ENCODE measurements around the gene RARRES2.

Gene RARRES2

DNA sequence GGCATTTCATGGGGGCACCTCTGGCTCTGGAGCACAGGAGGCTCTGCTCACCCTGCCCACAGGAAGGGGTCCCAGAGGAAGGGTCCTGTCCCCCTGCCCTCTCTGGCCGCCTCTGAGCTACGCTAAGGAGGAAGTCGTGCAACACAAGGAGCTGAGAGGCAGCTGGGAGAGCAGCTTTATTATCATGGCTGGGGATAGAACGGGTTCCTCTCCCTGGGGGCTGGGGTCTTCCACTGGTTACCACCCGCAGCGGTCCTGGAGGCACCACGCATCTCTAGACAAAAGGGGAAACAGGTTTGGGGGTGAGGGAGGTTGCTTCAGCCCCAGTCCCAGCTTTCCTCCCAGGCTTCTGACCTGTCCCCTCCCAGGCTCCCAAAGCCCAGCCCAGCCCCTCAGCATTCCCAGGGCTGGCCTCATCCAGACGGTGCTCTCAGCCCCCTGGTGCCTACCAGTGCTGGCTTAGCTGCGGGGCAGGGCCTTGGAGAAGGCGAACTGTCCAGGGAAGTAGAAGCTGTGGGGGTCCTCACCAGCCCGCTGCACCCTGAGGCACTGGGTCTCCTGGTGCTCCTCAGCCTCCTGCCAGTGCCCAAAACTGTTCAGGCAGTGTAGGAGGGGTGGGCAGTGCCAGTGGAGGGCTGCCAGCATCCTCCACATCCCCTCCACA, 3.1 kb downstream of the RARRES2 start:
- Histone ChIP-seq H3K4me3 (ENCODE audit: low read length) (no peak overlapping the region), H3K4me1 (ENCODE audit: control insufficient read depth, insufficient read depth, low read length) (peaks cover 20% of the 10 kb centered on the region), H3K36me3 (ENCODE audit: control insufficient read depth, insufficient read depth, low read length) (no peaks in the 10 kb centered on the region)

DNA sequence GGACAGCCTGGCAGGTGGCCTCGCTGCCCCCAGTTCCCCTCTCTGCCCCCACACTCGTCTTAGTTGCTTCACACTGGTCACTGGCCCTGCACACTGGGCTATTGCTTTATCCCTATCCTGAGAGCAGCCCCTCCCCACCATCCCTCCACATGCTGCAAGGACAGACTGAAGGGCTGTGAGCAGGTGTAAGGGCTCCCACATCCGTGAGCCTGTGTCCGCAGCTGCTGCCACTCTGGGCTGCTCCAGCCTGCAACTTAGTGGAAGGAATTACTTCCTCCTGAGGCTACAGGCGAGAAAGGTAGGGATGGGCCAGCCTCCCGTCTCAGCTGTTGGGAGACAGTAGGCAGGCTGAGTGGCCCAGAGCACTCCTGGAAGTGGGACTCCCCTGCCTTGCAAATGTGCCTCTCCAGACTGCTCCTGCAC, 3.8 kb downstream of the RARRES2 start:
- Histone ChIP-seq H3K4me1 (ENCODE audit: control insufficient read depth, insufficient read depth, low read length) (peaks cover 20% of the 10 kb centered on the region), H3K36me3 (ENCODE audit: control insufficient read depth, insufficient read depth, low read length) (no peaks in the 10 kb centered on the region), H3K4me3 (ENCODE audit: low read length) (no peak overlapping the region), H3K9ac (ENCODE audit: low read length) (no peak overlapping the region), H3K9me3 (ENCODE audit: control insufficient read depth, low read length) (no peaks in the 10 kb centered on the region), H3K27me3 (ENCODE audit: control insufficient read depth, insufficient read depth, low read length) (peaks cover 8% of the 10 kb centered on the region)

More for the DNA sequence above, 3.1 kb downstream of the RARRES2 start:
- no peaks in the 10 kb centered on the region for H3K9me3 ChIP-seq (ENCODE audit: control insufficient read depth, low read length)
- H3K27me3 ChIP-seq (ENCODE audit: control insufficient read depth, insufficient read depth, low read length): peaks cover 8% of the 10 kb centered on the region
- H3K9ac ChIP-seq (ENCODE audit: low read length): no peak overlapping the region

DNA sequence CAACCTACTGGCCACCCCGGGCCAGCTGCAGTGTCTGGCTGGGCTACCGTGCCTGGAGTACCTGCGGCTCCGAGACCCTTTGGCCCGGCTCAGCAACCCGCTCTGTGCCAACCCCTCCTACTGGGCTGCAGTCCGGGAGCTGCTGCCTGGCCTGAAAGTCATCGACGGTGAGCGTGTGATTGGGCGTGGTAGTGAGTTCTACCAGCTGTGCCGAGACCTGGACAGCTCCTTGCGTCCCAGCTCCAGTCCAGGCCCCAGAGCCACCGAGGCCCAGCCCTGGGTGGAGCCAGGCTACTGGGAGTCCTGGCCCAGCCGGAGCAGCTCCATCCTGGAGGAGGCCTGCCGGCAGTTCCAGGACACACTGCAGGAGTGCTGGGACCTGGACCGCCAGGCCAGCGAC, 4.2 kb downstream of the RARRES2 start:
- H3K4me1 ChIP-seq (ENCODE audit: control insufficient read depth, insufficient read depth, low read length): peaks cover 20% of the 10 kb centered on the region
- H3K9ac ChIP-seq (ENCODE audit: low read length): no peak overlapping the region
- no peaks in the 10 kb centered on the region for H3K36me3 ChIP-seq (ENCODE audit: control insufficient read depth, insufficient read depth, low read length)
- H3K9me3 ChIP-seq (ENCODE audit: control insufficient read depth, low read length): no peaks in the 10 kb centered on the region
- no peak overlapping the region for H3K4me3 ChIP-seq (ENCODE audit: low read length)
- peaks cover 8% of the 10 kb centered on the region for H3K27me3 ChIP-seq (ENCODE audit: control insufficient read depth, insufficient read depth, low read length)

DNA sequence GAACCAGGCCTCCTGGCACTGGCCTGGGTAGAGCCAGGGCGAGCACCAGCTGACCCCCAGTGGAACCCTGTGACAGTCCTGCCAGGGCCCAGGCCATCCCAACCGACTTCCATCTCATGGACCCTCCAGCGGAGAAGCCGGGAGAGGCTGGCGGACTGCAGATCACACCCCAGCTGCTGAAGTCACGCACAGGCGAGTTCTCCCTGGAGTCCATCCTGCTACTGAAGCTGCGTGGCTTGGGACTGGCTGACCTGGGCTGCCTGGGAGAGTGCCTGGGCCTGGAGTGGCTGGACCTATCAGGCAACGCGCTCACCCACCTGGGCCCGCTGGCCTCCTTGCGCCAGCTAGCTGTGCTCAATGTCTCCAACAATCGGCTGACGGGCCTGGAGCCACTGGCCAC, 4.7 kb downstream of the RARRES2 start:
- peaks cover 8% of the 10 kb centered on the region for H3K27me3 ChIP-seq (ENCODE audit: control insufficient read depth, insufficient read depth, low read length)
- no peaks in the 10 kb centered on the region for H3K9me3 ChIP-seq (ENCODE audit: control insufficient read depth, low read length)
- H3K4me3 ChIP-seq (ENCODE audit: low read length): no peak overlapping the region
- peaks cover 20% of the 10 kb centered on the region for H3K4me1 ChIP-seq (ENCODE audit: control insufficient read depth, insufficient read depth, low read length)
- no peak overlapping the region for H3K9ac ChIP-seq (ENCODE audit: low read length)
- no peaks in the 10 kb centered on the region for H3K36me3 ChIP-seq (ENCODE audit: control insufficient read depth, insufficient read depth, low read length)

DNA sequence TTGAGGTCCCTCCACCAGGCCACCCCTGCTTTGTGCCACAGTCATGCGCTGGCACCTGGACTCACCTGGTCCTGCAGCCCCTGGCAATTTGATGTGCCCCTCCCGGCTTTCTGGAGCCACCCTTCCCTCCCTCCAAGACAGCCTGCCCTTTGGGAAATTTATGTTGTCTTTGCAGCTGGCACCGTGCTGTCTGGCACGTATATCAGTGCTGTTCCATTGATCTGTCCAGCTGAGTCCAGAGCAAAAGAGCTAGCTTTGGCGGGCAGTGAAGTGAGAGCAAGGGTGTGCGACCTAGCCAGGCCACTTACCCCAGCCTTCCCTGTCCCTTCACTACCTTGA, 5.7 kb downstream of the RARRES2 start:
- H3K4me3 ChIP-seq (ENCODE audit: low read length): no peak overlapping the region
- peaks cover 16% of the 10 kb centered on the region for H3K4me1 ChIP-seq (ENCODE audit: control insufficient read depth, insufficient read depth, low read length)
- no peak overlapping the region for H3K9ac ChIP-seq (ENCODE audit: low read length)
- no peaks in the 10 kb centered on the region for H3K9me3 ChIP-seq (ENCODE audit: control insufficient read depth, low read length)
- peaks cover 1% of the 10 kb centered on the region for H3K27me3 ChIP-seq (ENCODE audit: control insufficient read depth, insufficient read depth, low read length)
- H3K36me3 ChIP-seq (ENCODE audit: control insufficient read depth, insufficient read depth, low read length): no peaks in the 10 kb centered on the region

DNA sequence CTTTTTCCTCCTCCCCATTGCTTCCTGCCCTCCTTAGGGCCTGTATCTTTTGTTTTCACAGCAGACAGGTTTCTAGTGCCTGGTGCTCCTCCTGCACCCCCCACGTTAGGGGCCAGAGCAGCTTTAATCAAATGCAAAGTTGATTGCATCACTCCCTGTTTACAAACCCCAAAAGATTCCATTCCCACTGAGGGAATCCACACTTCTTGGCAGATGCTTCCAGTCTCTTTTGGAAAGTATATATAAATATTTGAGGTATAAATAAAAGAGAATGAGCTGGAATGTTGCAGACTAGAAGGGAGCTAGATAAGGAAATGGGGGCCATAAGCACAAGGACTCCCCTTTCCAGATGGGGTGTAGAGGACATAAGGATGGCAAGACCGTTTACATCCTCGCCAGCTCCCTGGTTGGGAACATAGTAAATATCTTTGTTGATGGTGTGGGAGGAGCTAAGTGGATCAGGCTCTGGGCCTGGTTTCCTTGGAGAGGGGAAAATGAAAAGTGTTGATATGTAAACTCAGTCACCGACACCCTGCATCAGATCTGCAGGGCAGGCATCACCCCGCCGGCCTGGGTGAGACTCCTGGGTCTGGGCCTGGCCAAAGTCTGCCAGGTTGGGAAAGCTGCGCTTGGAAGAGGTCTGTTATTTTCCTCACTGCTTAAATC, 6.2 kb downstream of the RARRES2 start:
- Histone ChIP-seq H3K36me3 (ENCODE audit: control insufficient read depth, insufficient read depth, low read length) (no peaks in the 10 kb centered on the region), H3K27me3 (ENCODE audit: control insufficient read depth, insufficient read depth, low read length) (no peaks in the 10 kb centered on the region), H3K9me3 (ENCODE audit: control insufficient read depth, low read length) (no peaks in the 10 kb centered on the region), H3K4me1 (ENCODE audit: control insufficient read depth, insufficient read depth, low read length) (peaks cover 14% of the 10 kb centered on the region), H3K9ac (ENCODE audit: low read length) (no peak overlapping the region), H3K4me3 (ENCODE audit: low read length) (no peak overlapping the region)

DNA sequence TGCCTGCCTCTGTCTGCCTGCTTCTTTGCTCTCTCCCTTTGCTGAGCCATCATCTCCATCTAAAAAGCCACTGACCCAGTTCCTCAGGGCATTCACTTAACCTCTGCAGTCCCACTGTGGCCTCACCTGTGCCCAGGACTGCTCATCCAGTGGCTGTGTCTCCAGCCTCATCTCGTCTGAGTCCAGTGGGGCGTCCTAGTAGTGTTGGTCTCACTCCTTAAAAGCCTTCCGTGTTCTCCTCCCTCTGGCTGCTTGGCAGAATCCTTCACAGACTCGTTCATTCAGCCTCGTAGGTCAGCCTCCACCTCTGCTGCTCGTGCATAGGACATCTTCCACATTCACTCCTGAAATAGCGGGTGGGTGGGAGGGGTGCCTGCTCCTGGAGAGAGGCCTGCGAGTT, 7.3 kb downstream of the RARRES2 start:
- Histone ChIP-seq H3K4me1 (ENCODE audit: control insufficient read depth, insufficient read depth, low read length) (peaks cover 6% of the 10 kb centered on the region), H3K9ac (ENCODE audit: low read length) (no peak overlapping the region), H3K27me3 (ENCODE audit: control insufficient read depth, insufficient read depth, low read length) (no peaks in the 10 kb centered on the region), H3K36me3 (ENCODE audit: control insufficient read depth, insufficient read depth, low read length) (no peaks in the 10 kb centered on the region), H3K9me3 (ENCODE audit: control insufficient read depth, low read length) (no peaks in the 10 kb centered on the region), H3K4me3 (ENCODE audit: low read length) (no peak overlapping the region)

DNA sequence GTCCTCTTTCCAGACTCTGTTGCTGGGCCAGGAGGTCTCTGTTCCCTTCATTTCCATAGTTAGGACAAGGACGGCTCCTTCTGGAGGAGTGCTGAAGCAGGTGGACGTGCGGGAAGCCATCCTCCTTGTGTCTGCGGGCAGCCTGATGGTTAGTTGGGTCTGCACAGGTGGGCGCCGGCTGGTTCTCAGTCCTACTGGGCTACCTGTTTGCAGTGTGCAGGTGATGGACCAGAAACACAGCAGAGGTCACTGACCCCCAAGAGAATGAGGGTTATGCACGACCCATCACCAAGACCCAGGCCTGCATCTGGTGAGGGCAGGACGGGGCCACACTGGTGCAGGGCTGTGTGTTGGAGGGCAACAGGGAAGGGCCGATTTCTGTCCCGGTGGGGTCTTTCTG, 7.8 kb downstream of the RARRES2 start:
- Histone ChIP-seq H3K36me3 (ENCODE audit: control insufficient read depth, insufficient read depth, low read length) (no peaks in the 10 kb centered on the region), H3K9me3 (ENCODE audit: control insufficient read depth, low read length) (no peaks in the 10 kb centered on the region), H3K9ac (ENCODE audit: low read length) (no peak overlapping the region), H3K4me1 (ENCODE audit: control insufficient read depth, insufficient read depth, low read length) (peaks cover 6% of the 10 kb centered on the region), H3K4me3 (ENCODE audit: low read length) (no peak overlapping the region), H3K27me3 (ENCODE audit: control insufficient read depth, insufficient read depth, low read length) (no peaks in the 10 kb centered on the region)

DNA sequence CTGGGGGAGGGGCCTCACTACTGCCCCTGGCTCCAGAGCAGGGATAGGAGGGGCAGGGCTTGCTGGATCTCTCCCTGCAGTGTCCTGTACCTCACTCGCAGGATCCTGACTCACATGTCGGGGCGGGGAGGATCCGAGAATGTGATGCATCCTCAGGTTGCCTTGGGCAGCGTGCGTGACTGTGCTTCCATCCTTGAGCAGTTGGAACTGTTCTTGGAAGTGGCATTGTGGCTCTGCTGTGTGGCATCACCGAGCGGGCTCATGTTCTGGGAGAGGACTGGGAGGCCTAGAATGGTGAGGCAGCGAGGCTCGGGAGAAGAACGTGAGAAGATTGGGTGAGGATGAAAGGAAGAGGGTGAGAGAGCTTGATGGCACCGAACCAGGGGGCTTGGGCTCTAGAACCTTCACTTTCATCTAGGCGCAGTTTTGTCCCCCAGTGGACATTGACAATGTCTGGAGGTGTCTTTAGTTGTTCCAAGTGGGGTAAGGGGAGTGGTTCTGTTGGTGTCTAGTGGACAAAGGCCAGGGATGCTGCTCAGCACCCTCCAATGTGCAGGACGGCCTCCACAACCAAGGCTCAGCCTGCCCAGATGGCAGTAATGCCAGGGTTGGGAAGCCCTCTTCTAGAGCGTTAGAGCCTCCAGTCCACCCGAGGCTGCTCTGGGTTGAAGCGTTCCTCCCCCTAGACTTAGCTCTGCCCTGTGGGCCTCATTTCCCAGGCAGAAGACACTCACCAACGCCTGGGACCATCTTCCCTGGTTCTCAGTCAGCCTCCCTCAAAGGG, 8.4 kb downstream of the RARRES2 start:
- Histone ChIP-seq H3K9ac (ENCODE audit: low read length) (no peak overlapping the region), H3K36me3 (ENCODE audit: control insufficient read depth, insufficient read depth, low read length) (no peaks in the 10 kb centered on the region), H3K27me3 (ENCODE audit: control insufficient read depth, insufficient read depth, low read length) (no peaks in the 10 kb centered on the region), H3K9me3 (ENCODE audit: control insufficient read depth, low read length) (no peaks in the 10 kb centered on the region), H3K4me1 (ENCODE audit: control insufficient read depth, insufficient read depth, low read length) (peaks cover 6% of the 10 kb centered on the region), H3K4me3 (ENCODE audit: low read length) (no peak overlapping the region)

DNA sequence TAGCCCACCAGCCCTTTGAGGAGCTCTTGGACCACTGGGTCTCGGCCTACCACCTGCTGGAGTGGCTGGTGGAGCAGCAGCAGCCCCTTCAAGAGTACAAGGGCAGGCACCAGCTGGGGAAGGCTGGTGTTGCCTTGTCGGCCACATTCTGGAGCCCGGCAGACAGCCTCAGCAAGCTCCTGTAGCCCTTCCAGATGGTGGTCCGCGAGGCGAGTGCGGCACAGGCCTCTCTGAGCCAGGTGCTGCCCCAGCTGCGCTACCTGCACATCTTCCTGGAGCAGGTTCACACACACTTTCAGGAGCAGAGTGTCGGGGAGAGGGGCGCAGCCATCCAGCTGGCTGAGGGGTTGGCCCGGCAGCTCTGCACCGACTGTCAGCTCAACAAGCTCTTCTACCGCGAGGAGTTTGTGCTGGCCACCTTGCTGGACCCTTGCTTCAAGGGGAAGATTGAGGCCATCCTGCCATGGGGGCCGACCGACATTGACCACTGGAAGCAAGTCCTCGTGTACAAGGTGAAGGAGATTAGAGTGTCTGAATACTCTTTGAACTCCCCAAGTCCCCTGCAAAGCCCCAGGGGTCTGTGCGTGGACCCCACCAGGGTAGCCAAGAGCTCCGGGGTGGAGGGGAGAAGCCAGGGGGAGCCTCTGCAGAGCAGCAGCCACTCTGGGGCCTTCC, 11.1 kb downstream of the RARRES2 start:
- Histone ChIP-seq H3K4me3 (ENCODE audit: low read length) (no peak overlapping the region), H3K9me3 (ENCODE audit: control insufficient read depth, low read length) (no peaks in the 10 kb centered on the region), H3K9ac (ENCODE audit: low read length) (no peak overlapping the region), H3K36me3 (ENCODE audit: control insufficient read depth, insufficient read depth, low read length) (no peaks in the 10 kb centered on the region), H3K4me1 (ENCODE audit: control insufficient read depth, insufficient read depth, low read length) (no peaks in the 10 kb centered on the region), H3K27me3 (ENCODE audit: control insufficient read depth, insufficient read depth, low read length) (no peaks in the 10 kb centered on the region)

DNA sequence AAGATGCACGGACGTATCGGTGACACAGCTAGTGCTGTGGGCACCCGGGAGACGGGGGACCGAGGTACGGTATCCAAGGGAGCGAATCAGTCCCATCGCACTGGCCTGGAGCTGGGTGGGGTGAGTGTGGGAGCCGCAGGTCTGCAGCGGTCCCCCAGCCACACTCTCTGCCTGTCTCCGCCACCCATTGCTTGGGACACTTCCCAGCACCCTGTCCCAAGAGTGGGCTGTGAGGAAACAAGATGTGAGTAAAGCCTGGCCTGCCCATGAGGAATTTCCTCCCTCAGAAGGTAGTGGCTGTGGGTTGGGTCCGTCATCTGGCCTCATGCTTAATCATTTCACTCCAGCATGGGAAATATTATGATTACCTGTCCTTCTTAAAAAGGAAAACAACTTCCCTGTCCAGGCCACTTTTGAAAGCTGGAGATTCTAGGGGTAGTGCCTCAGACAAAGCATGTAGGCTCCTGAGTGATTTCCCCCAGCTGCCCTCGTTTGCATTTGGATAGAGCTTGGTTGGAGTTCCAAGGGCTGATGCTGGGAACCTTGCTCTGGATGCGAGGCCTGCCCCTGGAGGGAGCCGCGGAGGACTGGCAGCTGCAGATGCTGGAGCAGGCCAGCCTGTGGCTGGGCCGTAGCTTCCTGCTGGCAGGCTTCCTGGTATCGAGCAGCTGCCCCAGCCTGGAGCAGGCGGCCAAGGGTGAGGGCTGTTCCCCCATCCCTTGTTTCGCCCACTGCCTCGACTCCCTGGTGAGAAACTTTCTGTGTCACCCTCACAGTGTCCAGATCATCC, 11.9 kb downstream of the RARRES2 start:
- no peak overlapping the region for H3K4me3 ChIP-seq (ENCODE audit: low read length)
- H3K4me1 ChIP-seq (ENCODE audit: control insufficient read depth, insufficient read depth, low read length): peaks cover 8% of the 10 kb centered on the region
- no peak overlapping the region for H3K9ac ChIP-seq (ENCODE audit: low read length)
- no peaks in the 10 kb centered on the region for H3K27me3 ChIP-seq (ENCODE audit: control insufficient read depth, insufficient read depth, low read length)
- no peaks in the 10 kb centered on the region for H3K36me3 ChIP-seq (ENCODE audit: control insufficient read depth, insufficient read depth, low read length)
- no peaks in the 10 kb centered on the region for H3K9me3 ChIP-seq (ENCODE audit: control insufficient read depth, low read length)
